Measurements from ENCODE around the gene ST6GAL2.

The ST6GAL2 gene

DNA sequence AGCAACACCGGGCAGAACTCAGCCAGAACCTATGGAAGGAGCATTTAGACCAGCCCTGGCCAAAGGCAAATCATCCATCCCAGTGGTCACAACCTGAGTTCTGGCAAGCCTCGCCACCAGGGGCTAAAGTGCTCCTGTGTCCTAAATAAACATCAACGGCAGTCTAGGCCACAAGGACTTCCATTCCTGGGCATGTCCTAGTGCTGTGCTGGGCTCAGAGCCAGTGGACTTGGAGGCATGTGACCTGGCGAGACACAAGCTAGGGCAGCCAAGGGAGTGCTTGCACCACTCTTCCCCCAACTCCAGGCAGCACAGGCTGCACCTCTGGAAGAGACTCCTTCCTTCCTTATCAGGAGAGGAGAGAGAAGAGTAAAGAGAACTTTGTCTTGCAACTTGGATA lies 69.0 kb downstream of the ST6GAL2 start:
- DNase-seq: no peak

DNA sequence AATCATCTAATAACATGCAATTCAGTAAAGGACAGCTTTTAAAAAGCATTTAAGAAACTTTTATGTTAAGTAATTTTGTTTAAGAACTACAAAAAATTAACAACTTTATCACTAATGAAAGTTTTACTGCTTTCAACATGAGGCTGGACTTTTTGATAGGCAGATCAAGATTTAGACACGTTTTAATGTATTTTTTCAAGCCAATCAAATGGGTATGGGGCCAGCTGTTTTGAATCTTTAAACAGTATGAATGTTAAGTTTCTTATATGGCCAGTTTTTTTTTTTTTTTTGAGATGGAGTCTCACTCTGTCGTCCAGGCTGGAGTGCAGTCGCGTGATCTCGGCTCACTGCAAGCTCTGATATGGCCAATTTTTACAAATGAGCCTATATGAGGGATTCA lies 73.1 kb downstream of the ST6GAL2 start:
- no peak for DNase-seq

DNA sequence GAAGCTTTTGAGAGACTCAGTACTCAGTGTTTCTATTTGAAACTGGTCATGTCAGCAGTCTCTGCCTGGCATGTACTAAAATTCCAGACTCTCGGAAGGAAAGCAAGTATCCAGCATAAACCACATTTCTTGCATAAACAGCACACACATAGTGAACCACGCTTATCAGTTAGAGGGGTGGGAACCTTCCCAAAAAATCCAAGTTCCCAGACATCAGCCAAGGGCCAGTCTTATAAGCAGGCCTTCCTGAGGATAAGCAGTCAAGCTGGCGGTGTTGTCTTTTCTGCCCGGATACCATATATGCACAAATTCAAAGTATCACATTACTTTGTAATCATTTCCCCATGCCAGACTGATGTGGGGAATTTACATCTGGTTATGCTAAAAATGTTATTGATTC lies 73.6 kb downstream of the ST6GAL2 start:
- no peak for DNase-seq

DNA sequence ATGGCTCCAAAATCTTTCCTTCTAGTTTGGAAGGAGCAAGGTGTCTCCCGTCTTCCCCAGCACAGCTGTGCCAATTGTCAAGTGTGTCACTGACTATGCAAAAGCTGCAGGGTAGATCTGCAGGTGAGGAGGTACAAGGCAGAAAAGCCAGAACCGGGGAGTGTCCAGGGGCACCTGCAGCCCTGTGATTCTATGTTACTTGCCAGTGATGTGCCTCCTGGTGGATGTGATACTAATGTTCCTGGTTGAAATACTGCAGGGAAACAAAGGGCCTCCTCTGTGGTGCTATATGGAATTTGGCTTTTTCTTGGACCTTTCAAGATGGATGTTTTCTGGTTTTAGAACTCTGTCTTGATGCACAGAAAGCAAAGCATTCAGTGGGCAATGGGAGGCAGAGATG lies 80.3 kb downstream of the ST6GAL2 start:
- DNase-seq: no peak

DNA sequence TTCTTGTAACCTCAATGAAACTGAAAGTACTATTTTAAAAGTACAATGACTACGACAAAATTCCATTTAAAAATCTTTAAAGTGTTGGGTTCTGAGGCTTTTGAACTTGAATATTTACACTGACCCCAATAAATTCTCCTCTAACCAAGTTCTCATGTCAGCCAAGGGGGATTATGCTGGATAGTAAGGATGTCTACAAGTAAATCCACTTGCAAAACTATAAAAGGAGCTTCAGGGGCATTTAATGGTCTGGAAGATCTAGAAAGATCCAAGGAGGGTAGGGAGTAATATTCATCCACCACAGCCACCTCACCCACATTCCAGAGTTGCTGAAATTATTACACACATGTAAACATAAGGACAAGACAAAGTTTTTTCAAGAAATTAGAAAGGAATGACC lies 81.8 kb downstream of the ST6GAL2 start:
- DNase-seq: no peak

DNA sequence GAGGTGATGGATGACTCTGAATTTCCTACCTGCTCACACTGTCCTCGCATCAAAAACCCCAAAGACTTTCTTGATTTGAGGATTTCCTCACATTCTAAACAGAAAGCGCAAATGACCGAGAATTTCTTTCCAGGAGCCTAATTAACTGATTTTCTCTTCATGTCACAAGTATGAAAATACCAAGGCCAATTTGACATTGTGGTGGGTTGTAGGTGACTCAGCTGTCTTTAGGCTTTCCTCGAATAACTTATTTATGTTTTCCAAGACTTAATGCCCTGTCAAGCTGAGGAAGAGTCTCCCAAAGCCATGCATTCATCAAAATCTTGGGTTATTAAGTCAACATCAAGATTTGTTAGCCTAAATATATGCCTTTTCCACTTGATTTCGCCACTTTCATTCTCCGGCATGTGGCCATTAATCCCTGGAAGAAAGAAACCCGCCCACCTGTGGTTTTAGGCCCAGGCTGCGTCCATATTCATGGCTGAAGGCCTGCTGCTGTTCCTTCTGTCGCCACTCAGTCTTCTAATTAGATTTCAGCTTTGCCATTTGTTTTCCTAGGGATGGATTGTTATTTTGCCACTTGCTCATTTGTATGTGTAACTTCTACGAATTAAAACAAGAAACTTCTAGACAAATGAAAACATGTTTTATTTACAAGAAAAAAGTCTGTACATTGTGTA lies 84.9 kb downstream of the ST6GAL2 start:
- DNase-seq: peak; percentile 84

DNA sequence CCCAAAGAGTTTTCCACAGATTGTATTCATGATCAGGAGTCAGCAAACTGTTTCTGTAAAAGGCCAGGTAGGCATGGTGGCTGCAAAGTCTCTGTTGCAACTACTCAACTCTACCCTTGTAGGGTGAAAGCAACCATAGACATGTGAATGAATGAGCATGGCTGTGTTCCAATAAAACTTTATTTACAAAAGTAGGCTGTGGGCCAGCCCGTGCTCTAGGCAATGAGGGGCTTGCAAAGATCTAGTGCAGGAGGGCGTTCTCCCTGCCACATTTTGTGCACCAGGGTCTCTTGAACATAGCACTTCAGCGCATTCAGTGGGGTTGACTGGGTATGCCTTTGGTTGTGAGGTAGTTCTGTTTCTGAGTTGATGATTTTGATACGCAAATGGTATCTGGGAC lies 85.8 kb downstream of the ST6GAL2 start:
- no peak for DNase-seq

DNA sequence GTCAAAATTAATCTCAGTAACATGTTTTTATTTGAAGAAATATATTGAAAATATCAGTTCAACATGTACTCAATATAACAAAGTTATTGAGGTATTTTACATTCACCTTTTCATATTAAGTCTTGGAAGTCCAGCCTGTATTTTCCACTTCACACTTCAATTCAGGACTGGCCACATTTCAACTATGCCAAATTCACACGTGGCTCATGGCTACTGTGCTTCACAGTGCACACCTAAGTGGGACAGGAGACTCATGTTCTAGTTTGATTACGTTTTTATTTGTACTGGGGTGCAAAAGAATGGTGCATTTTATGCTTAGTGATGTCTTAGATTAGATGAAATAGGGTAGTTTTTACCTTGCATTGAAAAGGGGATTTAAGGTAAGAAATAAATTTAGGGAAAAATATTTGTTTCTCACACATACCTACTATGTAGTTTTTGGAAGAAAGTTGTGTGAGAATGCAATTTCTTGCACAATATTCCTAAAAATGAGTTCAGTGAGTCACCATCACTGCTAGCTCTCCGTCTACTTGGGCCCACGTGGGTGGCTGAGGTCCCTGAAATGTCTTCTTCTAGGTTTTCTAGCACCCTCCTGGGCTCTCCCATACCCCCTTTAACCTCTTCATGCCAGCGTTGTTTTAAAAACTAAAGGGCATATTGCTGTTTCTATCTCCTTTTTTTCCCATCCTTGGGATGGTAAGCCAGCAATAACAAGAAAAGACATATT lies 87.0 kb downstream of the ST6GAL2 start:
- DNase-seq: no peak

DNA sequence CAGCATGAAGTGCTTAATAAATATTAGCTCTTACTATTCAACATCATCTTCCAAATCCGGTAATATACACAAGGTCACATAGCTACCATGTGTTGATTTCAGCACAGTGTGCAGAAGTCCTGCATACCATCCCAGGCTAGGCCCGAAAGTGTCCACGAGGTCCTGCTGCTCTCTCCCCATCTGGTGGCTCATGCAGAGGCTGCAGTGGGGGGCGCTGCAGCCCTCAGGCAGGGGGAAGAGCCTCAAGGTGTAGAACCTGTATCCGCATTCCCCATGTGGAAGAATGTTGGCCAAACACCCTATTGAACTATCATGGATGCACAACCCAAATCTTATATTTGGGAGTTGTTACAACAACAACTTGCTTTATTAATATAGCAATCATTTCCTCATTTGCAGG lies 88.5 kb downstream of the ST6GAL2 start:
- DNase-seq: no peak

DNA sequence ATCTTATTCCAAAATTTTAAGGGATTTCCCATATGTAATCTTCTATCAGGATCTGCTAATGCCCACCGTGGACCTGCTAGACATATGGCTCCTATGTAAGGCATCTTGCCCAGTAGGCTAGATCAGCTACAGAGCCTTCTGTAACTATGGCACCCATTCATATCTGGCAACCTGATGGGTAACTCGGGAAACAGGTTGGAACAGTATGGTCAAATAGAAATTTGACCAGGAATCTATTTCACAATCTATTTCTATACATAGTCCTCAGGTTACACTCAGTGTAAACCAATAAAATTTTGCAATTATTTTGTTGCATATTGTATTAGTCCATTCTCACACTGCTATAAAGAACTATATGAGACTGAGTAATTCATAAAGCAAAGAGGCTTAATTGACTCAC lies 93.3 kb downstream of the ST6GAL2 start:
- DNase-seq: no peak

DNA sequence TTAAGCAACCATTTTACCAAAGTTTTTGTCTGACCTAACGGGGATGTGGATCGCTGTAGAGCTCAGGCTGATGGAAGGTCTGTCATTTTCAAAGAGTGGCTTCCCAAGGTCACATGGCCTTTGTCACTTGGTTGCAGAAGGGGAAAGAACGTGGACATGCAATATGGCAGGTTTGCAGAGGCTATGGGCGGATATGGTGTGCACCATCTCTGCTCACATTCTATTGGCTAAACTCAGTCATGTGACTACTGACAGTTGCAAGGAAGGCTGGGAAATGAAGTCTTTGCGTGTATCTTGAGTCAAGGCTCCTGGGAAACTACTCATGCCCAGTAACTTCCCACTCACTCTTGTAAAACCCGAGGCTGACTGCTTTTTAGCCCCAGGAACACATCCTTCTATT lies 96.8 kb downstream of the ST6GAL2 start:
- DNase-seq: peak; percentile 68

DNA sequence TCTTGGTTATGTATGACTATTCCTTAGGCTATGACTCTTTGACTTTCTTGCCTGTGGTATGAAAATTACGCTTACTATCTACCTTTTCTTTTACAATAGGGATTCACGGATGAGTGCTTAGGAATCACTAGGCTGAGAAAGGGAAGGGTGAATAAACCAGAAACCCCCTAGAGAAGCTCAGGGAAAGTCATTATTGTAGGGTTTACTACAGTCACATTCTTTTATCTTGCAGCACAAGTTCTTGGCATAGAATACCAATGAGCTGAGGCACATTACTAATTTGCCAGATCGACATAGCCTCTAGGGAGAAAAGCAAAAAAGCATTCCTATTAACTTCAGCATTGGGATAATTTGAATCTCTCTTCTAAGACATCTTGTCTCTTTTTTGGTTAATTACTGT lies 103.3 kb downstream of the ST6GAL2 start:
- no peak for DNase-seq

DNA sequence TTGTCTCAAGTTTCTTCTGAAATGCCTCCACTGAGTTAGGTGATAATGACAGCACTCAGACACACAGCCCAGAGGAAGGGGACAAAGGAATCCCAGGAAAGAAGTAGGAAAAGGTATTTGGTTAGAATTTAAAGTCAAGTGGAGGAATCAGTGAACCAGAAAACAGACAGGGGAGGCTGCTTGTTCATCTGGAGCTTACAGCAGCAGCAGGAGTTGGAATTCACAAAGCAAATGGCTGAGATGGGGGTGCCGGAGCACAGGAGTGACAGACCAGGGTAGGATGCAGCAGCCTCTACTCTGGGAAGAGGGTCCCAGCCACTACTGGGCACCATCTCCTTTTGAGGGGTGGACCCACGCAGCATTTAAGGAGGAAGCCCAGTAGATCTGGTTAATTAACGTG lies 104.8 kb downstream of the ST6GAL2 start:
- DNase-seq: no peak

DNA sequence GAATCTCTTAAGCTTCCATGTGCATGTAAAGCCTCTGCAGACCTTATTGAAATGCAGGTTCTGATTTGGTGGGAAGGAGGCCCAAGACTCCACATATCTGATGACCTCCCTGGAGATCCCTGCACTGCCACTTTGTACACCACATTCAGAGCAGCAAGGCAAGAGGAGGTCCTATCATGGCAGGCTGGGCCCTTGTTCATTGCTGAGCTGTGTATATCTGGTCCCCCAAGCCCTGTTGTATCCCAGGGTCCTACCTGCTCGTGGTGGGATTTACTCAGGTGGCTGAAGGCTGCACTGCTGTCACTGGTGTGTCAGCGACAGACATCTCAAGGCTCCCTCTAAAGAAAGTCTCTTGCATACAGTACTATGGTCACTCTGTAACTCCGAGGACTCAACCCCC lies 114.2 kb downstream of the ST6GAL2 start:
- no peak for DNase-seq

DNA sequence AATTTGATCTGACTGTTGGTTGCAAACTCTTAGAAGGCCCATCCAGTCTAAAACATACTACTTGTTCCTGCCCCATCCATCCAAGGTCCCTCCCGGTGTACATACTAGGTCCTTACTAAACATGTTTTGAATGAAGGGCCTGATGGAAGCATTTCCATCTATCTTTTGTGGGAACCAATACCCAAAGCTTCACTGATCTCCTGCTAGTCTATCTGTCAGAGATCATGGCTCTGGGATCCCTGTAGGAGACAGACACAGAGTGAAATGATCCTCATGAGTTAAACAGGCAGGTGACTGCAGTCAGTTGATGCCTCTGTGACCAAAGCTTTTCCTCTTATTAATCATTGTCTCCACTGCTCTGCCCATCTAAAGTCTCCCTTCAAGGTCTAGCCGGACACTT lies 115.0 kb downstream of the ST6GAL2 start:
- no peak for DNase-seq

DNA sequence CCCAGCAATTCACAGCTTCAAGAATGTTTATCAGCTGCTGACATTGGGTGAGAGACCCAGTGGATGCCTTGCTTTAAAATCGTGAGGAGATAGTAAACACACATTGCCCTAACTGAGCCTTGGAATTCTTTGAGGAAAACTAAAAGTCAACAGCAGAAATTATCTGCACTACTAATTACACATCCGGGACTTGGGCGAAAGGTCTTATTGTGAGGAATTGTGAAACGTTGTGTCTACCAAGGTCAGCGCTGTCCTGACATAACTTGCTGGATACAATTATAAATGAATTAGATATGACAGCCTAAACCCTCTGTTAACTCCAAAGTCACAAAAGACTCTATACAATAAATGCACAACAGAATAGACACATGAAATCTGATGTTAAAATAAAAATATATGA lies 121.4 kb downstream of the ST6GAL2 start:
- DNase-seq: no peak

DNA sequence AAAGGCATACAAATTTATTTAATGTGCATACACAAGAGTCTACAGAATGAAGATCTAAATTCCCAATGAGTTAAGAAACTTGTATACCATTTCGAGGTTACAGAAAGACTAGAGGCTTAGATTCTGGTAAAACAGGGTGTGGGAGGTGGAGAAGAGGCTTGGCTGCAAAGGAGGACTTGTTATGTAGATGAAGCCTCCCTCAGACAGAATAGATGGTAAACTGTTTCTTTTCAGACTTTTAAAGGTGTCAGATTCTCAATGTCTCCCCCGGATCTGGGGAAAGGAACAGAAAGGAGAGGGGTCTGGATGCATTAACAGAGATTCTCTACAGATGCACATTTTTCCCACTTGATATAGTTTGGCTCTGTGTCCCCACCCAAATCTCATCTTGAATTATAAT lies 126.0 kb downstream of the ST6GAL2 start:
- no peak for DNase-seq

DNA sequence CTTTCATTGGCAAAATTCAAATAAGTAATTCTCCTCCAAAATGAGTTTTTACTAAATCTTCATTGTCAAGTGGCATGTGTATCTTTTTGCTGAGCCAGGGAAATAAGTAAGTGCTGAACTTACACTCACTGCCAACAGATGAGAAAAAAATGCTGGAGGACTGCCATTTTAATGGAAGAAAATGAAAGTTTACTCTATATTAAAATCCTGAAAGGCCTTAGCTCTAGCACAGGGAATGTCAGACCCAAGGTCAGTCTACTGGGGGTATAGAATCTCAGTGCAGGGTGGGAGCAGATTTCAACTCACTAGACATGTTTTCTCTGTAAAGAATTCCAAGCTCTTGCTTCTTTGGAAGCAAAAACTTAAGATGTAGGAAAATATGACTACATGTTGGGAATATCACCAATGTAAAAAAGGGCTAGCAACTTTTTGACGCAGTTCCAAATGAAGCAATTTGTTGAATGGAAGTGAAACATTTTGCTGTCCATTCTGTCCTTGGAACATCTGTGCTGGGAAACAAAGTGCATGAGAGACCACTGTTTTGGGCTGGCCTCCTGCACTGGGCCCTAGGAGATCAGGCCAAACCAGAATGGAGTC lies 127.0 kb downstream of the ST6GAL2 start:
- DNase-seq: no peak

Measured in NCI-H82 (cell line).